OCI-LY1 (cell line): Measurements from ENCODE around the gene SBSN.

Source experiments
- CTCF ChIP-seq: fragments of 200-600 bp; sonication (generic), shearing (Covaris generic); IDR thresholded peaks from 2 replicates; pipeline ENCODE4 v1.5.1; 2017; ENCODE audit warnings: mild to moderate bottlenecking, antibody characterized with exemption, low read length, moderate library complexity, mixed read lengths
- EZH2 ChIP-seq: fragments of 200-600 bp; sonication (generic), shearing (Covaris generic); IDR thresholded peaks from 2 replicates; pipeline ENCODE4 v1.8.0; 2017; ENCODE audit warnings: borderline replicate concordance, mixed run types, mild to moderate bottlenecking, antibody characterized with exemption, low read length, moderate library complexity, mixed read lengths

GRCh38 chr19:35498984-35499527, 29.1 kb downstream of the SBSN start:
- TF ChIP-seq CTCF, result no peak
- TF ChIP-seq EZH2, result no peak
